HG02938 (cell line): ENCODE results near the gene DNAH2.

Experiments
- ATAC-seq: cut with Tn5 transposase; IDR thresholded peaks from one replicate; pipeline ENCODE4 v1.9.1; 2021; ENCODE audit warnings: mild to moderate bottlenecking, moderate library complexity; ENCODE audit not compliant: unreplicated experiment

Gene DNAH2, protein sequence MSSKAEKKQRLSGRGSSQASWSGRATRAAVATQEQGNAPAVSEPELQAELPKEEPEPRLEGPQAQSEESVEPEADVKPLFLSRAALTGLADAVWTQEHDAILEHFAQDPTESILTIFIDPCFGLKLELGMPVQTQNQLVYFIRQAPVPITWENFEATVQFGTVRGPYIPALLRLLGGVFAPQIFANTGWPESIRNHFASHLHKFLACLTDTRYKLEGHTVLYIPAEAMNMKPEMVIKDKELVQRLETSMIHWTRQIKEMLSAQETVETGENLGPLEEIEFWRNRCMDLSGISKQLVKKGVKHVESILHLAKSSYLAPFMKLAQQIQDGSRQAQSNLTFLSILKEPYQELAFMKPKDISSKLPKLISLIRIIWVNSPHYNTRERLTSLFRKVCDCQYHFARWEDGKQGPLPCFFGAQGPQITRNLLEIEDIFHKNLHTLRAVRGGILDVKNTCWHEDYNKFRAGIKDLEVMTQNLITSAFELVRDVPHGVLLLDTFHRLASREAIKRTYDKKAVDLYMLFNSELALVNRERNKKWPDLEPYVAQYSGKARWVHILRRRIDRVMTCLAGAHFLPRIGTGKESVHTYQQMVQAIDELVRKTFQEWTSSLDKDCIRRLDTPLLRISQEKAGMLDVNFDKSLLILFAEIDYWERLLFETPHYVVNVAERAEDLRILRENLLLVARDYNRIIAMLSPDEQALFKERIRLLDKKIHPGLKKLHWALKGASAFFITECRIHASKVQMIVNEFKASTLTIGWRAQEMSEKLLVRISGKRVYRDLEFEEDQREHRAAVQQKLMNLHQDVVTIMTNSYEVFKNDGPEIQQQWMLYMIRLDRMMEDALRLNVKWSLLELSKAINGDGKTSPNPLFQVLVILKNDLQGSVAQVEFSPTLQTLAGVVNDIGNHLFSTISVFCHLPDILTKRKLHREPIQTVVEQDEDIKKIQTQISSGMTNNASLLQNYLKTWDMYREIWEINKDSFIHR (N-terminal part only)

GRCh38 chr17:7716901-7717755, at the start of gene DNAH2:
Gene DNAH2, plus strand, starts transcription at chr17:7717744. Its CDS starts 1,991 bp downstream, at chr17:7719735.
- ATAC-seq: no peak

- ATAC-seq: no peak
Observed at GRCh38 chr17:7668482-7668881, 49.1 kb upstream of the DNAH2 start.

DNA sequence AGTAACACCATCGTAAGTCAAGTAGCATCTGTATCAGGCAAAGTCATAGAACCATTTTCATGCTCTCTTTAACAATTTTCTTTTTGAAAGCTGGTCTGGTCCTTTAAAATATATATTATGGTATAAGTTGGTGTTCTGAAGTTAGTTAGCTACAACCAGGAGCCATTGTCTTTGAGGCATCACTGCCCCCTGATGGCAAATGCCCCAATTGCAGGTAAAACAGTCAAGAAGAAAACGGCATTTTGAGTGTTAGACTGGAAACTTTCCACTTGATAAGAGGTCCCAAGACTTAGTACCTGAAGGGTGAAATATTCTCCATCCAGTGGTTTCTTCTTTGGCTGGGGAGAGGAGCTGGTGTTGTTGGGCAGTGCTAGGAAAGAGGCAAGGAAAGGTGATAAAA, 44.3 kb upstream of the DNAH2 start:
- no peak for ATAC-seq

DNA sequence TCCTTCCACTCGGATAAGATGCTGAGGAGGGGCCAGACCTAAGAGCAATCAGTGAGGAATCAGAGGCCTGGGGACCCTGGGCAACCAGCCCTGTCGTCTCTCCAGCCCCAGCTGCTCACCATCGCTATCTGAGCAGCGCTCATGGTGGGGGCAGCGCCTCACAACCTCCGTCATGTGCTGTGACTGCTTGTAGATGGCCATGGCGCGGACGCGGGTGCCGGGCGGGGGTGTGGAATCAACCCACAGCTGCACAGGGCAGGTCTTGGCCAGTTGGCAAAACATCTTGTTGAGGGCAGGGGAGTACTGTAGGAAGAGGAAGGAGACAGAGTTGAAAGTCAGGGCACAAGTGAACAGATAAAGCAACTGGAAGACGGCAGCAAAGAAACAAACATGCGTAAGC, 42.6 kb upstream of the DNAH2 start:
- ATAC-seq: no peak

DNA sequence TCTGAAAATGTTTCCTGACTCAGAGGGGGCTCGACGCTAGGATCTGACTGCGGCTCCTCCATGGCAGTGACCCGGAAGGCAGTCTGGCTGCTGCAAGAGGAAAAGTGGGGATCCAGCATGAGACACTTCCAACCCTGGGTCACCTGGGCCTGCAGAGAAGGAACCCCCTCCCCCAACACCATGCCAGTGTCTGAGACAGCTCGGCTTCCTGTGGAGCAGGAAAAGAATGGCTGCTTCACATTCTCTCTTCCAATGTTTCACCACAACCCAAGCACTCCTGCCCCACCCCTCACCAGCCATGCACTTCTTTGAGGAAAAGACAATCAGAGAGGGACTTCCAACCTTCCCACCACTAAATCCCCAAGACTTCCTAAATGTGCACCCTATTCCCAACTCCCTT, 41.0 kb upstream of the DNAH2 start:
- ATAC-seq: no peak

DNA sequence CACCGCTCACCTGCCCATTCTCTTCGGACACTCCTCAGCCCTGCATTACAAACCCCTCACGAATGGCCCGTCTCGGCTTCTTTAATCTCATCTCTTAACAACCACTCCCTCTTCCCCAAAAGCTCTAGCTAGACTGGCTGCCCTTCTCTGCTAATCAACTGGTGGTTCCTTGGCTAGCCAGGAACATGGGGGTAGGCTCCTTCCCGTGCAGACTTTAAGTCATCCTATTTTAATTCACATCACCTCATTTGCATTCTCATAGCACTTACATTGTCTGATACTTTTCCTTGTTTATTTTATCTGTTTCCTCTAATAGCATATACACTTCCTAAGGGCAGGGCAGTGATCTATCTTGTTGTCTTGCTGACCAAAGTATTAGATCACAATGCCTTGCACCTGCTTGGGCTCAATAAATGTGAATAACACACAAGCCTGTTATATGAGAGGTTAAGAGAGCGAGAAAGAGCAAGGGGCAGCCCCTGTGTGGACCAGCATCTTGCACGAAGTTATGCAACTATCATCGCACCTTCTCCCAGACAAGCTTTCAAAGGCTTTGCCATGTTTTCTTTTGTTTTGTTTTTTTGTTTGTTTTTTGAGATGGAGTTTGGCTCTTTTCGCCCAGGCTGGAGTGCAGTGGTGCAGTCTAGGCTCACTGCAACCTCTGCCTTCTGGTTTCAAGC, 40.0 kb upstream of the DNAH2 start:
- no peak for ATAC-seq

GRCh38 chr17:7684851-7685532, 32.6 kb upstream of the DNAH2 start:
- no peak for ATAC-seq

- peak; percentile 50 for ATAC-seq
Observed at GRCh38 chr17:7685533-7686221, 31.9 kb upstream of the DNAH2 start.

DNA sequence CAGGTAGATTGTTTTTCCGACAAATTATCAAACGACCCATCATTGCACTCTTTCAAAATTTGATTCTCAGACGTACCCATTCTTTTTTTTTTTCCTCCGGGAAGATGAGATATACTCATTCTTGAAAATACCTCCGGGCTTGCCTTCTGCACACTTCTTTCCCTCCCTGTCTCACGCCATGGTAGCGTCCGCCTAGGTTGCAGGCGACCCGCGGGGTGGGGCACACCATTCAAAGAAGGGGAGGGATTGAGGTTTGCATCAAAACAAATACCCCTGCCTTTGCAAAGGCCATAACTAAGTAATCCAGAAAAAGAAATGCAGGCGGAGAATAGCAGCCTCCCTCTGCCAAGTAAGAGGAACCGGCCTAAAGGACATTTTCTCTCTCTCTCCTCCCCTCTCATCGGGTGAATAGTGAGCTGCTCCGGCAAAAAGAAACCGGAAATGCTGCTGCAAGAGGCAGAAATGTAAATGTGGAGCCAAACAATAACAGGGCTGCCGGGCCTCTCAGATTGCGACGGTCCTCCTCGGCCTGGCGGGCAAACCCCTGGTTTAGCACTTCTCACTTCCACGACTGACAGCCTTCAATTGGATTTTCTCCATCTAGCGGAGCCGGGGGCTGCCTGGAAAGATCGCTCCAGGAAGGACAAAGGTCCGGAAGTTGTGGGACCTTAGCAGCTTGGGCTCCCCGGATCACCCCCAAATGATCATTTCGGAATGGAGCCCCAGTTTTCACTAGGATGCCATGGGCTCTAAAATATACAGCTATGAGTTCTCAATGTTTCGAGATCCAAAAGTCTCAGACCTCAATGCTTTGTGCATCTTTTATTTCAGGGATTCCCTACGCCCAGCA, 31.1 kb upstream of the DNAH2 start:
- peak; percentile 51 for ATAC-seq

- no peak for ATAC-seq
Observed at GRCh38 chr17:7687072-7687907, 30.3 kb upstream of the DNAH2 start, which contains the start of gene TP53. Gene TP53, minus strand, starts transcription at chr17:7687490. Its CDS starts 10,896 bp downstream, at chr17:7676594.

DNA sequence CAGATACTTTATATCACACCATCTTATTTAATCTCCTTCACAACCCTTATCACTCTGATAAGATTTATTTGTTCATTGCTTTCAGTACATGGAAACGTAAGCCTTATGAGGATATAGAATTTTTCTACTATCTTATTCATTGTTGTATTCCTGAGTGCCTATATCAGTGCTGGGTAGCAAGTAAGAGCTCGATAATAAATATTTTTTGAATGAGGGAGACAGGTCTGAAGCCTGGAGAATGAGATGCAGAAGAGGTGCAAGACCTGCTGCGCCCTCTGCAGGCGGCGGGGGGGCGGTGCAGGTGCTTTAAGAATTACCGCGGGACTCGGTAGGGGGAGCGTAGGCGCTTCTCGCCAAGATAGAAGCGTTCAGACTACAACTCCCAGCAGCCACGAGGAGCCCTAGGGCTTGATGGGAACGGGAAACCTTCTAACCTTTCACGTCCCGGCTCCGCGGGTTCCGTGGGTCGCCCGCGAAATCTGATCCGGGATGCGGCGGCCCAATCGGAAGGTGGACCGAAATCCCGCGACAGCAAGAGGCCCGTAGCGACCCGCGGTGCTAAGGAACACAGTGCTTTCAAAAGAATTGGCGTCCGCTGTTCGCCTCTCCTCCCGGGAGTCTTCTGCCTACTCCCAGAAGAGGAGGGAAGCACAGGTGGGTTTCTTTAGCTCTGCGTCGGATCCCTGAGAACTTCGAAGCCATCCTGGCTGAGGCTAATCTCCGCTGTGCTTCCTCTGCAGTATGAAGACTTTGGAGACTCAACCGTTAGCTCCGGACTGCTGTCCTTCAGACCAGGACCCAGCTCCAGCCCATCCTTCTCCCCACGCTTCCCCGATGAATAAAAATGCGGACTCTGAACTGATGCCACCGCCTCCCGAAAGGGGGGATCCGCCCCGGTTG, 29.4 kb upstream of the DNAH2 start, which contains the start of gene WRAP53:
Gene WRAP53, plus strand, starts transcription at position 570 of the 900 bp plus-strand sequence. Its CDS starts 172 bp downstream, at position 742.
- peak; percentile 58 for ATAC-seq

- ATAC-seq: no peak
Observed at GRCh38 chr17:7688808-7689316, 28.7 kb upstream of the DNAH2 start.

GRCh38 chr17:7695586-7695985, 22.0 kb upstream of the DNAH2 start:
- ATAC-seq: no peak

DNA sequence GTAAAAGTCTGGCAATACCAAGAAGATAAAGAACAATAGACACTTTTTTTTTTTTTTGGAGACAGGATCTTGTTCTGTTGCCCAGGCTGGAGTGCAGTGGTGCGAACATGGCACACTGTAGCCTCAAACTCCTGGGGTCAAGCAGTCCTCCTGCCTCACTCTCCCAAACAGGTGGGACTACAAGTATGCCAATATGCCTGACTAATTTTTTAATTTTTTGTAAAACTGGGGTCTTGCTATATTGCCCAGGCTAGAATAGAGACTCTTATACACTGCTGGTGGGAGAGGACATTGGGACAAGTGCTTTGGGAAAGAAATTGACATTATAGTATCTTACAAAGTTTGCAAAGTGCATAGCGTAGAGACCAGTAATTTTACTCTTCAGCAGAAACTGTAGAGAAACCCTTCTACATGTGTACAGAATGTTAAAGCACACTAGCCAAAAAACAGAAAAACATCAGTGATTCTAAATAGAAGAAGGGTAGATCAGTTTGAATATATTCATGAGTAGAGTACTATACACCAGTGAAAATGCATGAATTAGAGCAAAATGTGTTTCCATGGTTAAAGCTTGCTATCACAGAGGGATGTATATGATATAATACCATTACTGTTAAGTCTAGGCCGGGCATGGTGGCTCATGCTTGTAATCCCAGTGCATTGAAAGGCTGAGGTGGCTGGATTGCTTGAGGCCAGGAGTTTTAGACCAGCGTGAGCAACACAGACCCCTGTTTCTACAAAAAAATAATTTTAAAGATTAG, 19.5 kb upstream of the DNAH2 start:
- no peak for ATAC-seq

GRCh38 chr17:7700510-7700909, 17.0 kb upstream of the DNAH2 start:
- ATAC-seq: no peak
